VCaP (cell line): ENCODE measurements around the gene SIMC1.
A peak's percentile ranks its signal among the peaks of the same experiment; 100 is the strongest.
"Not testable (repeated sequence)": the region's sequence is repeated elsewhere in the genome, so short reads cannot be mapped to it uniquely, and the experiment has no call there.

Source experiments
- H3K27ac ChIP-seq: fragments of 450-650 bp; 2 replicates; pipeline ENCODE4 v1.5.1; 2017
- CTCF ChIP-seq: fragments of 450-650 bp; conservative IDR thresholded peaks from 2 replicates; pipeline ENCODE4 v1.5.1; 2017; ENCODE audit warnings: mild to moderate bottlenecking, moderate library complexity

SIMC1 gene

DNA sequence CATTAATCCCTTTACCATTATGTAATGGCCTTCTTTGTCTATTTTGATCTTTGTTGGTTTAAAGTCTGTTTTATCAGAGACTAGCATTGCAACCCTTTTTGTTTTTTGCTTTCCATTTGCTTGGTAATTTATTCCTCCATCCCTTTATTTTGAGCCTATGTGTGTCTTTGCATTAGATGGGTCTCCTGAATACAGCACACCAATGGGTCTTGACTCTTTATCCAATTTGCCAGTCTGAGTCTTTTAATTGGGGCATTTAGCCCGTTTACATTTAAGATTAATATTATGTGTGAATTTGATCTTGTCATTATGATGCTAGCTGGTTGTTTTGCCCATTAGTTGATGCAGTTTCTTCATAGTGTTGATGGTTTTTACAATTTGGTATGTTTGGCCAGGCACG, 12.5 kb downstream of the SIMC1 start:
- not testable (repeated sequence) for H3K27ac ChIP-seq

- not testable (repeated sequence) for H3K27ac ChIP-seq
These were observed 13.9 kb downstream of the SIMC1 start for GRCh38 chr5:176252171-176252570.

- H3K27ac ChIP-seq, result not testable (repeated sequence)
These were observed 15.3 kb downstream of the SIMC1 start for GRCh38 chr5:176253370-176254065.

GRCh38 chr5:176254066-176254393, 15.8 kb downstream of the SIMC1 start:
- not testable (repeated sequence) for H3K27ac ChIP-seq

GRCh38 chr5:176257871-176258505, 19.8 kb downstream of the SIMC1 start:
- H3K27ac ChIP-seq, result not testable (repeated sequence)

DNA sequence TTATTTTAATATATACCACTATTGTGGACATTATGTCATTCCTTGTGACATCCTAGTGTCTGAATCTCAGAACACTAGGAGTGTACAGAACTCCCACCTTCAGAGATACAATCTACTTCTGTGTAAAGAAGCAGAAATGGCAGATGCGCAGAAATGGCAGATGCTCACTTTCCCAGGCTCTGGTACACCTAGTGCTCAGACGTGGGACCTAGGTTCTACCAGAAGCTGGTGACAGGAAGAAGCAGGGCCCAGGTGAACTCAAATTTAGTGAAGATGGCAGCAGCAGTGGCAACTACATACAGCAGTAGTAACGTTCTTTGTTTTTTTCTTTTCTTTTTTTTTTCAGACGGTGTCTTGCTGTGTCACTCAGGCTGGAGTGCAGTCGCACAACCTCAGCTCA, 22.5 kb downstream of the SIMC1 start:
- not testable (repeated sequence) for H3K27ac ChIP-seq

DNA sequence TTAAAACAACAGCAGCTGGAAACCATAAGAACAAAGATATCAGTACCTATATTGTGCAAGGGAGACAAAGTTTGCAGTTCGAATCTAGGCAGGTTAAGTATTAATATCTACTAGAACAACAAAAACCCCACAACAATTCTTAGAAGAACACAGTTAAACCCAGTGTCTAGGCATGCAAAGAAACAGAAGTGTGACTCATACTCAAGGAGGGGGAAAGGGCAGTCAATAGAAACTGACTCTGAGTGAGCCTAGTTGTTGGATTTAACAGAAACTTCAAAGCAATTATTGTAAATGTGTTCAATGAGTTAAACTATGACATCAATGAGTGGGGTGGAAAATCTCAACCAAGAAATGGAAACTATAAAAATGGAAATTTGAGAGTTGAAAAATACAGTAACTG, 28.2 kb downstream of the SIMC1 start:
- H3K27ac ChIP-seq, result not testable (repeated sequence)

DNA sequence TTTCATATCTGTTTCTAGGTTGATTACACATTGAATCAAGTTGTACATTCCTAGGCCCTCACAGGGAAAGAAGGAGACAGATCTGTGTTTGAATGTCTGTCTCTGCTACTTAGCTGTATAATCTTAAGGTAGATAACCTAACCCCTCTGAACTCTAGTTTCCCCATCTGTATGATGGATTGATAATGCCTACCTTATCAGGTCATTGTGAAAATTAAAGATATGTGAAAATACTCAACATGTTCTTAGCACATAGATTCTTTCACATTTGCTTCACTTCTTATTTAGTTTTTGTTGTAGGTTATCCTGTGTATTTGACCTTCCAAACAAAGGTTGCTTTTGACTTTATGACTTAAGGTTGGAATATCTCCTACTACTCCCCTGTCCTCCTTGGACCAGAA, 50.8 kb downstream of the SIMC1 start:
- not testable (repeated sequence) for H3K27ac ChIP-seq

- not testable (repeated sequence) for H3K27ac ChIP-seq
These were observed 52.0 kb downstream of the SIMC1 start for GRCh38 chr5:176290057-176290840.

DNA sequence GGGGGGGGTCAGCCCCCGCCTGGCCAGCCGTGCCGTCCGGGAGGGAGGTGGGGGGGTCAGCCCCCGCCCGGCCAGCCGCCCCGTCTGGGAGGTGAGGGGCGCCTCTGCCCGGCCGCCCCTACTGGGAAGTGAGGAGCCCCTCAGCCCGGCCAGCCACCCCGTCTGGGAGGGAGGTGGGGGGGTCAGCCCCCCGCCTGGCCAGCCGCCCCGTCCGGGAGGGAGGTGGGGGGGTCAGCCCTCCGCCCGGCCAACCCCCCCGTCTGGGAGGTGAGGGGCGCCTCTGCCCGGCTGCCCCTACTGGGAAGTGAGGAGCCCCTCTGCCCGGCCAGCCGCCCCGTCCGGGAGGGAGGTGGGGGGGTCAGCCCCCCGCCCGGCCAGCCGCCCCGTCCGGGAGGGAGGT, 67.1 kb downstream of the SIMC1 start:
- not testable (repeated sequence) for H3K27ac ChIP-seq

DNA sequence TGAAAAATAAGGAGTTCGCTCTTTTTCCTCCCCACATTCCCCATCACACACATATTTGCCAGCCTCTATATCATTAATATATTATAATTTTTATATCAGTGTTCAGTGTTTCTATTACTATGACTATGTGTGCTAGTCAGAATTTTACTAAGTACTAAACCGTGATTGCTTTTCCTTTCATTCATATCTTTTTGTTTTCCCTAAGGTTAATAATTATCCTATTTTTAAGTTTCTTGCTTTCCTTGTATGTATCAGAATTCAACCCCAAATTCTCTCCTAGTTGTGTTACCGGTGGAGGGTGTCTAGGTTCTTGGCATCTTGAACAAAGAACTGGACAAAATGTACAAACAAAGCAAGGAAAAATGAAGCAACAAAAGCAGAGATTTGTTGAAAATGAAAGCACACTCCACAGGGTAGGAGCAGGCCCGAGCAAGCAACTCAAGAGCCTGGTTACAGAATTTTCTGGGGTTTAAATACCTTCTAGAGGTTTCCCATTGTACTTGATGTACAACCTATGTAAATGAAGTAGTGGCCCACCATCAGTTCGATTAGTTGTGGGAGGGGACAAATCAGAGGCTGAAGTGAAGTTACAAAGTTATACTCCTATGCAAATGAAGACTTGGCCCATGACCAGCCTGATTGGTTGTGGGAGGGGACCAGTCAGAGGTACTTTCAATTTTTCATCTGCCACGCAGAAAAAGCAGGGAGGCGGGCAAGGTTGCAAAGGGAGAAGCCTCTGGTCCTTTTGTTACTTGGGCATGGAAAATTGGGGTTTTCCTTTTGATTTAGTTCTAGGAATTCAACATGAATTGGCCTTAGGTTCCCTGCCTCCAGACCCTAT, 79.5 kb downstream of the SIMC1 start:
- TF ChIP-seq CTCF, result no peak
- no peak overlapping the region for H3K27ac ChIP-seq

DNA sequence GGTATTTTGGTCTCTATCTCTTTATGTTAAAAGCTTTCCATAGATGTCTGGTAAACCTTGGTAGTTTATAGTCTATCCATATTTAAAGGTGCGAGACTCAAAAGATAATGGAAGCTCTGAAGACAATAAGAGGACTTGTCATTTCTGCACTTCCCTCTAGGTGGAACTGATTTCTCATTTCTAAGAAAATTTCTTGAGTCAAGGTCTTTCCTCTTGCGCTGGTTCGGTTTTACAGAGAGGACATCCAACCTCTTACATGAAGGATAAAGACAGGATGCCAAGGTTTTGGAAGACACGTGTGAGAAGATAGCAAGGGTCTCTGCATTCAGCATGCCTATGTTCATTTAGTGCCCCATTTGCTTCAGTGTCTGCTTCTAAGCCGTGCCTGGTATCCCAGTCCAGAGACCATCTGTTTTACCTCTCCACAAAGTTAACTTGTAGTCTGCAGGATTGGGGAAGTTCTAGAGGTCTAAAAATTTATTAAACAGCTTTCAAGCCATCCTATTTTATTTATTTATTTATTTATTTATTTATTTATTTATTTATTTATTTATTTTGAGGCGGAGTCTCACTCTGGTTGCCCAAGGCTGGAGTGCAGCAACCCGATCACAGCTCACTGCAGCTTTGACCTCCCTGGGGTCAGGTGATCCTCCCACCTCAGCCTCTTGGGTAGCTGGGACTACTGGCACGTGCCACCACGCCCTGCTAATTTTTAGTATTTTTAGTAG, 81.8 kb downstream of the SIMC1 start:
- no peak overlapping the region for H3K27ac ChIP-seq
- peak; percentile 44 for TF ChIP-seq CTCF

DNA sequence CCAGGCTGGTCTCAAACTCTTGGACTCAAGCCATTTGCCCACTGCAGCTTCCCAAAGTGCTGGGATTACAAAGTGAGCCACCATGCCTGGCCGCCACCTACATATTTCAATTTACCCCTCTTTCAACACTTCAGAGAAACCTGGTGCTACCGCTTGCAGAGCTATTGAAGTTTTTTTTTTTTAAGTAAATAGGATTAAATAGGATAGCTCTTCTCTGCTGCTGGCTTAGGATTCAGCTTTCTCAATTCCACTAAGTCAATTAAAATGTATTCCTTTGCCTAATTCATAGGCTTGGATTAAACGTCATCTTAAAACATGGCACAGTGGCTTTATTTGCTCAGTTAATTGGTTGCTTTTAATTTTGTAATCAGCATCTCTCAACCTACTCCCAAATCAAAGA, 82.4 kb downstream of the SIMC1 start:
- no peak overlapping the region for H3K27ac ChIP-seq
- TF ChIP-seq CTCF, result no peak
